Sciatic nerve (tissue), 2 donors: ENCODE measurements around the gene CLCN7. TPM values are rescaled to one million over a fixed set of nuclear protein-coding genes. Genes with fewer than 3 reads are reported as not detected.

Source experiments
- ATAC-seq: fragments of 200-7000 bp; cut with Tn5 transposase; one replicate; pipeline ENCODE4 v1.9.1; 2020; ENCODE audit warnings: mild to moderate bottlenecking, moderate library complexity
- DNase-seq: peaks from one replicate; pipeline ENCODE4 v3.0.0-alpha.2; 2020; ENCODE audit warnings: low spot score
- intact Hi-C: fragments of 100-400 bp; cut with DNase I; formaldehyde crosslinking; loops from one replicate; pipeline ENCODE4 v1.14.2; 2022
- total RNA-seq: library from RNA; stranded (reverse); fragmentation: NEBNext Ultra II Directional; extraction: Animal tissue kit (Norgen Biotek cat#: 25700); gene quantifications from one replicate; pipeline ENCODE4 v1.2.1, GENCODE V29; 2021
- donor health status: DM: no; HTN: no; CAD: no.
- donor health status: DM: no; HTN: no; CAD: no.

CLCN7 gene, protein sequence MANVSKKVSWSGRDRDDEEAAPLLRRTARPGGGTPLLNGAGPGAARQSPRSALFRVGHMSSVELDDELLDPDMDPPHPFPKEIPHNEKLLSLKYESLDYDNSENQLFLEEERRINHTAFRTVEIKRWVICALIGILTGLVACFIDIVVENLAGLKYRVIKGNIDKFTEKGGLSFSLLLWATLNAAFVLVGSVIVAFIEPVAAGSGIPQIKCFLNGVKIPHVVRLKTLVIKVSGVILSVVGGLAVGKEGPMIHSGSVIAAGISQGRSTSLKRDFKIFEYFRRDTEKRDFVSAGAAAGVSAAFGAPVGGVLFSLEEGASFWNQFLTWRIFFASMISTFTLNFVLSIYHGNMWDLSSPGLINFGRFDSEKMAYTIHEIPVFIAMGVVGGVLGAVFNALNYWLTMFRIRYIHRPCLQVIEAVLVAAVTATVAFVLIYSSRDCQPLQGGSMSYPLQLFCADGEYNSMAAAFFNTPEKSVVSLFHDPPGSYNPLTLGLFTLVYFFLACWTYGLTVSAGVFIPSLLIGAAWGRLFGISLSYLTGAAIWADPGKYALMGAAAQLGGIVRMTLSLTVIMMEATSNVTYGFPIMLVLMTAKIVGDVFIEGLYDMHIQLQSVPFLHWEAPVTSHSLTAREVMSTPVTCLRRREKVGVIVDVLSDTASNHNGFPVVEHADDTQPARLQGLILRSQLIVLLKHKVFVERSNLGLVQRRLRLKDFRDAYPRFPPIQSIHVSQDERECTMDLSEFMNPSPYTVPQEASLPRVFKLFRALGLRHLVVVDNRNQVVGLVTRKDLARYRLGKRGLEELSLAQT
- 67.0 TPM for total RNA-seq

DNA sequence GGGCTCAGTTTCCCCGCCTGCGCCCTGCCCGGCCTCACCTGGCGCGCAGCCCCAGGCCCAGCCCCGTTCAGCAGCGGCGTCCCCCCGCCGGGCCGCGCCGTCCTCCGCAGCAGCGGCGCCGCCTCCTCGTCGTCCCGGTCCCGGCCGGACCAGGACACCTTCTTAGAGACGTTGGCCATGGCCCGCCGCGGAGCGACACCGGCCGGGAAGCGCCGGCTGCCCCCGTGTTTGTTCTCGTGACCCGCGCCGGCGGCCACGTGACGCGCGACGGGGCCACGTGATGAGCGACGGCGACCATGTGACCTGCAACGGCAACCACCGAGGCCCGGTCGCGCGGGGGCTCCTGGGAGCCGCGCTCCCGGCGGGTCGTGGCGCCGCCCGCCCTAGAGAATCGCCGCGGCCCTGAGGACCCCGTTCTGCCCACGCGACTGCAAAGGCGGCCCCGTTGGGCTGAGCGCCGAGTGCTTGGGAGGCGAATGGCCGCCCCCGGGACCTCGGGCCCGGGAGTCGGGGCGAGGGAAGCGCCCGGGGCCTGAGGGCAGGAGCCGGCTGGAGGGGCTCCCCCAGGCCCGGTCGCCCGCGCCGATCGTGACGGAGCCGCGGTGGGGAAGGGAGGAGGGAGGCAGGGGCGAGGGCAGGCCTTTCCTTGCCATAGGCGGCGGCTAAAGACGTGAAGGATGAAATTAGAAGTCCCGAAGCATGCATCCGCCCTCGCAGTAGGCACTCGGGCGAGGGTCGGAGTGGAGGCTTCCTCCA, at the start of gene CLCN7:
CLCN7 (minus strand) TSS at position 233 of the 756 bp plus-strand sequence; CDS start at position 179, 54 bp downstream.
- intact Hi-C loops = no loop called here
- DNase-seq (peak; percentile 96), ATAC-seq (peak; percentile 98)

DNA sequence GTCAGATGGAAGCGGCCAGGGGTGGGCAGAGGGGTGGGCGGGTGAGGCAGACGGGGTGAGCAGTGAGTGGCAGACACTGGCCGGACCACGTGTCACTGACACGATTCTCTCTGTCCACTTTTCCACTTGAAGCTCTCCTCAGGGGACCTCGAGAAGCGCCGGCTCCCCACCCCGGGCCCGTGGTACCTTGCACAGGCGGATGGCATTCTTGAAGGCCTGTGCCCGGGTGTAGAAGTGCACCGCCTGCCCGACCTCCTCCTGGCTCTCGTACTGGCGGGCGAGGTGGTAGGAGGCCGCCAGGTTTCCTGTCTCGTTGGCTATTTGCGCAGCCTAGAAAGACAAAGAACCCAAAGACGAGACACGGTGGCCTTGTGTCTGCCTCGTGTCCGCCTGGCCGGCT, 49.5 kb upstream of the CLCN7 start:
- no peak for DNase-seq
- intact Hi-C loops = no loop called here
- no peak for ATAC-seq

DNA sequence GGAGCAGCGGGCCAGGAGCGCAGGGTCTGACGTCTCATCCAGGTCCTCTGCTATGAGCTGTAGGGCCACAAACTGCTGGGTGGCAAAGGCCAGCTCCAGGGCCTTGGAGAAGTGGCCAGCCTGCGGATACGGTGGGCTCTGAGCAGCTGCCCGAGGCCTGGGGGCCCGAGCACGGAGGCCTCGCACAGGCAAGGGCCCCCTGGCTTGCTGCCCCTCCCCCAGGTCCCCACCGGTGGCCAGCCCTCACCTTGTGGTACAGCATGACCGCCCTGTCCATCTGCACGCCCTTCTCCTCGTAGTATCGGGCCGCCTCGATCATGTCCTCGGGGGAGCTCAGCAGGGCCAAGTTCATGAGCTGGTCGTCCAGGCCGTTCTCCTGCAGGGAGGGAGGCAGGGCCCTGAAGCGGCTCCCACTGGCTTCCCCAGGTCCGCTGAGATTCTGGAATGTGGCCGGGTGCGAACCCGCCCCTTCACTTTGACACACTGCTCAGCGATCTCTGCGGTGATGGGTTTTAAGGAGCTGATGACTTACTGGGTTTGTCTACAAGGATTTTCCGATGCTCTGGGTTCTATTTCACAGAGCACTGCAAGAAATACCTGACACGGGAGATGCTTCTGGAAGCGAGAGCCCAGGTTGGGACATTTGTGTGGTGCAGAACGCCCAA, 48.9 kb upstream of the CLCN7 start:
- intact Hi-C loops = no loop called here
- ATAC-seq = no peak
- no peak for DNase-seq

DNA sequence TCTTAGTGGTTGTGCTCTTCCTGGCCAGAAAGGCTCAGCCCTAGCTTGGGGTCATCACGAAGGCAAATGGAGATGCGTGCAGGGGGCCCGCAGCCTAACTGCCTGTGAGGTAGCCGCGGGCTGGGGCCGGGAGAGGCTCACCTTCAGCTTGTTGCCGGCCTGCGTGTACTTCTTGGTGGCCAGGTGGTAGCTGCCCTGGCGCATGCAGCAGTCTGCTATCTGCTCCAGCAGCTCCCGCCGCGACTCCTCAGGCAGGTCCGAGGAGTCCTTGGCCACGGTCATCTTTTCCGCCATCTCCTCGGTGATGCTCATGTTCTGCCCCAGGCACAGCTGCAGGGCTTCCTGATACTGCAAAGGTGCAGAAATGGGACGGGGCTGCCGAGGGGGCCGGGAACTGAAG, 45.6 kb upstream of the CLCN7 start:
- intact Hi-C loops = no loop called here
- ATAC-seq (no peak), DNase-seq (no peak)

DNA sequence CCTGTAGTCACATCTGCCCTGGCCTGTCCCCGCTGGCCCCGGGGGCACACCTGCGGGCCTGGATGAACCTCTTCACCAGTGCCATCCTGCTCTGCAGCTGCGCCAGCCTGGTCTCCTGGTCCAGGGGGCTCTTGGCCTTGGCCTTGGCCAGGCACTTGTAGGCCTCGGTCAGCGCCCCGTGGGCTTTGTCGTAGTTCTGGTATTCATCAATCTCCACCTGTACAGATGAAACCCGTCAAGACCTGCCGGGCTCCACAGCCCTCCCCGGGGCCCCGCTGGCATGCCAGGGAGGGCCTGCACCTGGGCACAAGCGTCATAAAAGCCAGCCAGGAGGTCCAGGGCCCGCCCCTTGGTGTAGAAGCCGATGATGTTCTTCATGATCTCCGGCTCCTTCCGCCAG, 45.0 kb upstream of the CLCN7 start:
- no peak for DNase-seq
- no peak for ATAC-seq
- intact Hi-C loops = no loop called here

DNA sequence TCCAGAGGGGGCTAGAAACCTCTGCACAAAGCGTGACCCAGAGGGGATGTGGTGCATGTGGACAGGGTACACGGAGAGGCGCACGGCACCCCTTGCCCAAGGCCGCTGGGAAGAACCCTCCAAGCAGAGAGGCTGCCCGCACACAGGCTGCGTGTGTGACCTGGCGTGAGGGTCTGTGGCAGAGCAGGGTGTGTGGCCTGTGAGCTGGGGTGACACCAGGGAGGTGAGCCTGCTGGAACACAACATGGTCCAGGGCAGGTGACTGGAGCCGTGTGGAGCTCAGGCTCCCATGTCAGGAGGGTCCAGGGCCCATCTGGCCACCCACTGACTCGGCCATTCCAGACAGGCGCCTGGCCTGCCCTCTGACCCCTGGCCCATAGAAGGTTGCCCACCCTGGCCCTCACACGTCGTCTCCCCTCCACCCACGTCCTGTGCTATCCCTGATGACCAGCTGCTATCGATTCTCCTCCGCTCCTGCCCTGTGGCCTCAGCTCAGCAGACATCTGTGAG, 43.9 kb upstream of the CLCN7 start:
- peak; percentile 17 for ATAC-seq
- DNase-seq = no peak
- intact Hi-C loops = no loop called here

DNA sequence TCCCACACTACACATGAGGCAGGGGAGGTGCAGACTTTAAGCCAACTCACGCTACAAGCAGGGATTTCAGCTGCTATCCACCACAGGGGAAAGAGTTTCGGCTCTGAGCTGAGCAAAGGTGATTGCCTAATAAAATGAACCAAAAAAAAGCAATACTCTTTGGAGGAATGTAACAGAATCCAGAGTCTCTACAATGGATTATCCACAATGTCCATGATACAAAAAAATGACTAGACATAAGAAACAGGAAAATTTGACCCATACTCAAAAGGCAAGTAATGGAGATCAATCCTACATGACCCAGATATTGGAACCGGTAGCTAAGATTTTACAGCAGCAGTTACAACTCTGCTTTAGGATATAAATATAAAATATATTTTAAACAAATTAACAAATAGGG, 39.7 kb upstream of the CLCN7 start:
- no peak for ATAC-seq
- intact Hi-C loops = no loop called here

DNA sequence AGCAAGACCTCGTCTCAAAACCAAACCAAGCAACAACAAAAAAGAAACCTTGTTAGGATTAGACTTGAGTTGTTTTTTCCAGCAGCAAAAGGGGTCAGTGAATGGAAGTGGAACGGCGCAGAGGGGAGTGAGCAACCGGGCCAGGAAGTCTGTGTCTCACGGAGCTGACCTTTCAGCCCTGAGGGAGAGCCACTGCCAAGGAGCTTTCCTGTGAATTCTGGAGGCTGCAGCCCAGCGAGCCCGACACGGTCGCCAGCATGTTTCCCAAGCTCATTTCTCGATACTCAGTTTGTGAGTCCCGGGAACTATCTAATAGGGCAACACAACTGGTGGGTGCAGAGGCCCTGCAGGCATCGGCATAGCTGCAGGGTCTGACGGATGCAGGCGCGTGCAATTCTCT, 37.9 kb upstream of the CLCN7 start:
- no peak for ATAC-seq
- DNase-seq = no peak
- intact Hi-C loops = no loop called here

More for the DNA sequence above, 39.7 kb upstream of the CLCN7 start:
- DNase-seq = no peak

DNA sequence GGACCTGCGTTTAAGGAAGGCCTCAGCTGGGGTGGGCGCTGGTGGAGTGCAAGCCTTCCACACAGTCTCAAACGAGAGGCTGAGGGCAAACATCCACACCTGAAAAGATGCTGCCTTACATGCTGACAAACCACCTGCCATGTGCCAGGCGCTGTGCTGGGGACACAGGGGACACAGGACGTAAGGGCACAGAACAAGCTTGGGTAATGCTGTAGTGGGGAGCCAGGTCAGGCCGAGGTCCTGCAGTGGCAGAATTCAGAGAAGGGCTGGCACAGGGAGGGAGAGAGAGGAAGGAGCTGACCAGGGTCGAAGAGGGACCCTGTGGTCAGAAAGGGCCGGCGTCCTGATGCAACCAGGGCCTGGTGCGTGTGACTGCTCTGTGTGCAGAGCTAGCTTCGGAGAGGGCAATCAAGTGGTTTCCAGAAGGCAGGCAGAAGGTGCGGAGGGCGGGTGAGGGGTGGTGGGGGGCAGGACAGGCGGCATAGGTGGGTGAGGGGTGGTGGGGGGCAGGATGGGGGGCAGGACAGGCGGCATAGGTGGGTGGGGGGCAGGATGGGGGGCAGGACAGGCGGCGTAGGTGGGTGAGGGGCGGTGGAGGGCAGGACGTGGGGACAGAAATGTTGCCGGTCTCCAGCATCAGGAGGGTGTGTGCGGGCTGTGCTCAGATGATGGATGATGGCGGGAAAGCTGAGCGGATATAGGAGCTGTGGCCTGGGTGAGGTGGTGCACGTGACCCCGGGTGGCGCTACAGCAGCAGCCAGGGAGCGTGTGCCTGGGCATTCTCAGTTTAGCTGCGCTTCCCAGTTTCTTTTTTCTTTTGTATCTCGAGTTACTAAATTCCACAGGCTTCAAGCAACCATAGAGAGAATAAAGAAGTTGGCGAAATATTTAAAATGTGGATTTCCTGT, 37.1 kb upstream of the CLCN7 start:
- no peak for ATAC-seq
- intact Hi-C loops = no loop called here
- no peak for DNase-seq

DNA sequence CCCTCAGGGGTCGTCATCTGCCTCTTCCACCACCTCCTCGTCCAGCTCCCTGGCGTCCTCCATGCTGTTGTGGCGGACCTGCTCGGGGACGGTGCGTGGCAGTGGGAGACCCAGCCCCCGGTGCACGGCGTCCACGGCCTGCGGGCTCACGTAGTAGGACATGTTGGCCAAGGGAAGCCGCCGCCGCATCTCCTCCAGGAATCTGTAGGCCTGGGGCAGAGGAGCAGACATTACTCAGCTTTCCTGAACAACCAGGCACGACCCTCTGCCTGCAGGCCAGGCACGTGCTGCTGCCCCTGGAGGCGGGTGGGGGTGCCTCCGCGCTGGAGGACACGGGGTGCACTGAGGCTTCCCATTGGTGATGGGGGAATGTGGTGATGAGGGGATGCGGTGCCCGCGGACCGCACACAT, 36.1 kb upstream of the CLCN7 start:
- ATAC-seq (no peak), DNase-seq (no peak)
- intact Hi-C loops = no loop called here

DNA sequence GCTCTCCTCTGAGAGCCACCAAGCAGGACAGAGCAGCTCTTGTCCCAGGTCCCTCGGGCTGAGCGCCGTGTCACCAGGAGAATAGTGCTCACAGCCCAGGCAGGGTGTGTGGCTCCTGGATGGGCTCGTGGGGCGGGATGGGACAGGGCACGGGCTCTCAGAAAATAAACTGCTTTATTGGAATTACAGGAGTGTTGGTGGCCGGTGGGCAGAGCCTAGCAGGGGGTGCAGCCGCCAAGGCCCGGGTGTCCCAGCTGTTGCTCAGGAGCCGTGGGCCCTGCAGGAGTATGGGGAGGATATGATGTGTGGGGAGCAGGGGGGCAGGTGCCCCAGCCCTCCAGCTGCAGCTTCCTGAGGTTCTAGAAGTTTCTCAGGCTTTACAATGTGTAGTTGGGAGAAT, 35.4 kb upstream of the CLCN7 start:
- intact Hi-C loops = no loop called here
- no peak for ATAC-seq
- no peak for DNase-seq

DNA sequence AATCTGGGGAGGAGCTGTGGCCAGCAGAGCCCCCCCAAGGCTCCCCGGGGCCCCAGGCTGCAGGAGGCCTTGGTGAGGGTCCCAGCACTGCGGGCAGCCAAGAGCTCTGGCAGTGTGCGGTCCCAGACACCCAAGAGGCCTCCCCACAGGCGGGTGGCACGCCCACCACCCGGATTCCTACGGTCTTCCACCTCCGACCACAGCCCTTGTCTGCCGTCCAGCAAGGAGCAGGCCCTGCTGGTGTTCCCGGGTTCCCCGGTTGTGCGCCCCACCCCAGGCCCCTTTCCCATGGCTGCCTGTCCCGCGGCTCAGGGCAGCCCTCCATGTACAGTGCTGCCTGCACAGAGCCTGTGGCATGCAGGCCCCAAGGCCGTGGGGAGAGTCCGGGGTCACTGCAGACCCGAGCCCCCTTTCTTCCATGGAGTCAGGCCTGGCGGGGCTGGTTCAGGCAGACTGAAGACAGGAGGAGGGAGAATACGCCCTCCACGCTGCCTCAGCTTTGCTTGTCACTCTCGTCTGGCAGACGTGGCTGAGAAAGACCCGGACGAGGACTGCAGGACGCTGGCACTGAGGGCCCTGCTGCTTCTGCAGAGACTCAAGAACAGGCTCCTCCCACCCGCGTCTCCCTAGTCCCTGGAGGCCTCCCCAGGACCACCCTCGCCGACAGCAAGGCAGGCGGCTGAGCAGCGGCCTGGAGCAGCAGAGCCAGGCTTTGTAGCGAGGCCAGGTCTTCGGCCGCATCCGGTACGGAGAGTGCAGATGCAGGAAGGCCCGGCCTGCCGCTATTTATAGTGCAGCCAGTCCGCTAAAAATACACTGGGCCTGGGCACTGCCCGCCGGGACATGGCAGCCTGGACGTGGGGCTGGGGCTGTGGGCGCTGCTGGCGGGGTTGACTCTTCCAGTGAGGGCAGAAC, 34.7 kb upstream of the CLCN7 start:
- DNase-seq = no peak
- intact Hi-C loops = no loop called here
- ATAC-seq = peak; percentile 23

DNA sequence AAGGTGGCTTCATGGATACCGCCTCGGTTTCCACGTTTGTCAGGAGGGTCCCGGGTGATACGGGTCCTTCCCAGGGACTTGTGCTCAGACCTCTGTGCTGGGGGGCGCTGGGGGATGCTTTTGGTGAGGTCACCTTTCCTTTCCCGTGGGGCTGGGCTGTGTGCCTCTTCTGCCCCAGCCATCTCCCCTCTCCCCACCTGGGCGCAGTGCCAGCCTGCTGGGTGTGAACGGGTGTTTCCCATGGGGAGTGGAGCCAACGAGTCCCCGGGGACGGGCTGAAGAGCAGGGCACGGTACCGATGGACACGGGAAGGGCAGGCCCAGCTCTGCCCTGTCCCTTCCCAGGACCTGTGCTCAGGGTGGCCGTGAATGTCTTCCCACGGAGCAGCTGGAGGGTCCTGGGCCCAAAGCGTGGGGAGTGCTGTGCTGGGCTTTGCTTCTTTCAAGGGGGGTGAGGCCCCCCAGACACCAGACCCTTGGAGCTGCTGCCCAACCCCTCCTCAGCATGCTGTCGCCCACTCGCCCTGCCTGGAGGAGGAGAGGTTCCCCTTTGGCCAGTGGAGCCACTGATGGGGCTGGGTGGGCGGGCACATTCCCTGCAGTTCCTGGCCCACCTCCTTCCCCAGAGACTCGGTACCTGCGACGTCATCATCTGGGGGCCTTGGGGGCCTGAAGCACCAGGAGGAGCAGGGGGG, 33.8 kb upstream of the CLCN7 start:
- ATAC-seq (no peak), DNase-seq (no peak)
- intact Hi-C loops = no loop called here

DNA sequence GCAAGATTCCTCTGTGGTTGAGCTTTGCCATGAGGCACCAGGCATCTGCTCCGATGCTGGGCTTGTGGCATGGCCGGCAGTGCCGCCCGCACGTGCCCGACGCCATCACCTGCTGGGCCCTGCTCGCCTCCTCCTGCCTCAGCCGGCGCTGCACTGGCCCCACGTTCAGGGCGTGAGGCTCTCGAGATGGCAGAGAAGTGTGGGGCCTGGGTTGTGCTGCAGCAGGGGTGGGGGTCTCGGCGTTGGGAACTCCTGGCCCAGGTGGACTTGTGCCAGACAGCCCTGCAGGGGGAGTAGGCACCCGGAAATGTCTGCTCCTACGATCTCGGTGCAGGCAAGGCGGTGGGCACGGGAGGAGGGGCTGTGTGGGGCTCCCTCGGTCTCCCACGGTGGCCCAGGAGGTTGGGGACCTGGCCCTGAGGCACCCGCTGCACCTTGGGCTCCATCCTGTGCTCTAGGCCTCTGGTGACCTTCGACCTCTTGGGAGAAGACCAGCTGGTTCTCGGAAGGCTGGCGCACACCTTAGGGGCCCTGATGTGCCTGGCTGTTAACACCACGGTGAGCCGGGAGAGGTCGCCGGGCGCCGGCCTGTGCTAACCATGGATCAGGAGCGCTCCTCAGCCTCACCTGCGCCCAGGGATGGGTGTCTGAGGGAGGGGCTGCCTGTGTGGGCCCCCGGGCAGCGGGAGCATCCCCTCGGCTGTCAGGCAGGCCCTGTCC, 31.8 kb upstream of the CLCN7 start:
- intact Hi-C loops = no loop called here
- ATAC-seq (no peak), DNase-seq (no peak)

DNA sequence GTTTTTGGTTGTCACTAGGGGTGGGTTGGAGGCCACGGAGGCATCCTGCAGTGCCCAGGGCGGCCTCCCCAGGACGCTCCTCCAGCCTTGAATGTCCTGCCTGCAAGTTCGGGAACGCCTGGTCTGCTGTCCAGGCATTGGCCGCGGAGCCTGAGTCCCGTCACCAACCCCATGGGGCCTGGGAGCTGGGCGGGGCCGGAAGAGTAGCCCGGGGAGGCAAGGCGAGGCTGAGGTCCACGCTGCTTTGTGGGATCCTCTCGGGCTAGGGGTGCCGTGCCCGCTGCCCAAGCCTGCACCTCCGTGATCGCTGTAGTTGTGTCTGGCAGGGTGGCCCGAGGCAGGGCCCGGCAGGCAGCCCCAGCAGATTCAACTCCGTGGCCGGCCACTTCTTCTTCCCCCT, 31.1 kb upstream of the CLCN7 start:
- intact Hi-C loops = no loop called here
- ATAC-seq (no peak), DNase-seq (no peak)
